DMS79 (cell line): ENCODE data around the gene COG5.
"Not testable (repeated sequence)": the region's sequence is repeated elsewhere in the genome, so short reads cannot be mapped to it uniquely, and the experiment has no call there.

Experiments used
- DNase-seq: peaks from one replicate; lab custom pipeline; 2025; lab: John Stamatoyannopoulos, UW

COG5 gene

DNA sequence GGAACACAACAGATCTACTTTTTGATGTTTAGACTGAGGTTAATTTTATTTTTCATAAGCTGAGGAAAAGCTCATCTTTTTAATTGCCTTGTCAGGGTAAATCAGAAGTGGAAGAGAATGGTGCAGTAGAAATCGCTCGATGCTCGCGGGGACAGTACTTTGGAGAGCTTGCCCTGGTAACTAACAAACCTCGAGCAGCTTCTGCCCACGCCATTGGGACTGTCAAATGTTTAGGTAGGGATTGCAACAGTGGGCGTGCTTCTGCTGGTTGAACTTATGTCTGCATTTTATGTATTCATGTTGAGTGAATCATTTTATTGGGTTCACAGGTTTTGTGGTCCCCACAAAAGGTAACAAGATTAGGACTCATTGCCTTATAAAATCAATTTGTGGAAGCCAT is 406.6 kb downstream of the COG5 start:
- DNase-seq, result no peak

DNA sequence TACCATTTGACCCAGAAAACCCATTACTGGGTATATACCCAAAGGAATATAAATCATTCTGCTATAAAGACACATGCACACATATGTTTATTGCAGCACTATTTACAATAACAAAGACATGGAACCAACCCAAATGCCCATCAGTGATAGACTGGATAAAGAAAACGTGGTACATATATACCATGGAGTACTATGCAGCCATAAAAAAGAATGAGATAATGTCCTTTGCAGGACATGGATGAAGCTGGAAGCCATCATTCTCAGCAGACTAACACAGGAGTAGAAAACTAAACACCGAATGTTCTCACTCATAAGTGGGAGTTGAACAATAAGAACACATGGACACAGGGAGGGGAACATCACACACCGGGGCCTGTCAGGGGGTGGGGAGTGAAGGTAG is 408.0 kb downstream of the COG5 start:
- DNase-seq, result not testable (repeated sequence)

DNA sequence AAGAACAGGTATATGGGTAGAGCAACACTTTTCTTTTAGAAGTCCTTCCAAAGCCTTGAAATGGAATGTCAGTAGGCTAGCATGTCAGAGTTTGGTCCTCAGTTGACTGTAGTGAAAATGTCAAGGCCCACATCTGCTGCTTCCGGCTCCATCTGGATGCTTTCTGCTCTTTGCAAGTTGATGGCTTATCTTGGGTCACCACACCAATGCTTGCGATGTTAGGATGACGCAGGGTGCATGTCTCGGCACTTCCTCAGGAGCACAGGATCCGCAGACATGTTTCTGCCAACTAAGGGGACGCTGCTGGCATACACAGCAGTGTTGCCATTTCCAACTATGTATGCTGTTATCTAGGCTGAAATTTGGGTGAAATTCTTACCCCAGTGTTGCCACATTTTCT is 408.9 kb downstream of the COG5 start:
- DNase-seq, result no peak

DNA sequence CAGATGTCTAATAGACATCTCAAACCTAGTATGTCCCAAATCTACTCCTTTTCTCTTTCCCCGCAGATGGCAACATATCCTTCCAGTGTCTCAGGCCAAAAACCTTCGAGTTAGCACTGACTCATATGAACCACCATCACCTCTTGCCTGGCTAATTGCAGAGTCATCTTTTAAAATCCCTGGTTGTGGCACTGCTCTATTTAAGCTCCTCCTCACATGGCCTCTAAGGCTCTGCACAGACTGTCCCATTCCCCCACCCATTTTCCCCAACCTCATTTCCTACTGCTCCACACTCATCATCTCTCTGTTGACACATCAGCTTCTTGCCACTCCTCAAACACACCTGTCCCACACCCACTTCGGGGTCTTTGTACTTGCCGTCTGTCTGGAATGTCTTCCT is 411.7 kb downstream of the COG5 start:
- no peak for DNase-seq
